ENCODE results near the gene PMIS2.
A peak's percentile ranks its signal among the peaks of the same experiment; 100 is the strongest.

The PMIS2 gene

DNA sequence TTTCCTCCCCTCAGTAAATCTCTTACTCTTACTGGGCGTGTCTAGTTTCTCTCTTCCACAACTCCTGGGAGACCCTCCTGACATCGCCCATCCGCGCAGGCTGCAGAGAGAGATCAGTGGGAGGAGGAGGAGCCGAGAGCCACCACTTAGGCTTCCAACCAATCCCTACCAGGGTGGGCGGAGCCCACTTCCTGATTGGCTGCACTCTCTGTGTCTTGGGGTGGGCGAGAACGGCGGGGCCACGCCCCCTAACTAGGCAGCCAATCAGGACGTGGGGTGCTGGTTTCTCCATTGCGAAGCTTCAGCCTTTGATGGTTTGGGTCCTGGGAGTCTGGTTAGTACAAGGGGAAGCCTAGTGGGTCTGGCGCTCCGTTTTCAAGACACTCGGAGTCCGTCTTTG lies at the start of gene PMIS2:
Gene PMIS2, plus strand, starts transcription at position 326 of the 400 bp plus-strand sequence. CDS start 87 bp downstream, outside the sequence.
- no peak for DNase-seq

GRCh38 chr19:35539314-35539713 lies 46.7 kb upstream of the PMIS2 start:
- no peak for DNase-seq

- no peak for DNase-seq
Measured at GRCh38 chr19:35539850-35540249, 46.1 kb upstream of the PMIS2 start.

GRCh38 chr19:35540356-35540927 lies 45.5 kb upstream of the PMIS2 start:
- DNase-seq: no peak

GRCh38 chr19:35542209-35542608 lies 43.8 kb upstream of the PMIS2 start:
- no peak for DNase-seq

GRCh38 chr19:35543280-35544109 lies 42.5 kb upstream of the PMIS2 start:
- no peak for DNase-seq

GRCh38 chr19:35544110-35544802 lies 41.7 kb upstream of the PMIS2 start:
- DNase-seq: no peak

- peak; percentile 76 to 80 for DNase-seq
Measured at GRCh38 chr19:35545001-35545854, 40.7 kb upstream of the PMIS2 start, which contains the start of gene TMEM147. Gene TMEM147 (plus strand): TSS chr19:35545626. CDS start chr19:35545740, 114 bp downstream.

DNA sequence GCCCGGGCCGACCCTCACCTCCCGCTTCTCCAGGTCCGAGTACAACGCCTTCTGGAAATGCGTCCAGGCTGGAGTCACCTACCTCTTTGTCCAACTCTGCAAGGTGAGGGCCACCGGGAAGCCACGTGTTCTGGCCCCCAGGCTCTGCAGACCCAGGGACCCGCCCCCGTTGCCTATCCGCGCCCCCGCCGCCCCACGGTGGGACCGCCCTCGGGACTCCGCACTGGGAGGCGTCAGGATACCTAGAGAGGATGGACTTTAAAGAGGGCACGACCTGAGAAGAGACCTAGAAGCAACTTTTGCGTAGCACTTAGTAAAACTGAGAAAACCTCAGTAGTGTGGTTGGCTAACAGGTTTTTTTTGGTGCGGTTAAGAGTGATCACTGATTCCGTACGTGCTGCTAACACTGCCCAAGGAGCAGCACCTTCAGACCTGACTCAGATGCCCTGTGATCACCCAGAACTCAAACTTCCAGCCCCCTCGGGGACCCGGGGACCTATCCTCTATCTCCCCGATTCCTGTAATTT lies 40.1 kb upstream of the PMIS2 start:
- DNase-seq: peak; percentile 56 to 67

GRCh38 chr19:35546532-35546931 lies 39.4 kb upstream of the PMIS2 start:
- DNase-seq: no peak

DNA sequence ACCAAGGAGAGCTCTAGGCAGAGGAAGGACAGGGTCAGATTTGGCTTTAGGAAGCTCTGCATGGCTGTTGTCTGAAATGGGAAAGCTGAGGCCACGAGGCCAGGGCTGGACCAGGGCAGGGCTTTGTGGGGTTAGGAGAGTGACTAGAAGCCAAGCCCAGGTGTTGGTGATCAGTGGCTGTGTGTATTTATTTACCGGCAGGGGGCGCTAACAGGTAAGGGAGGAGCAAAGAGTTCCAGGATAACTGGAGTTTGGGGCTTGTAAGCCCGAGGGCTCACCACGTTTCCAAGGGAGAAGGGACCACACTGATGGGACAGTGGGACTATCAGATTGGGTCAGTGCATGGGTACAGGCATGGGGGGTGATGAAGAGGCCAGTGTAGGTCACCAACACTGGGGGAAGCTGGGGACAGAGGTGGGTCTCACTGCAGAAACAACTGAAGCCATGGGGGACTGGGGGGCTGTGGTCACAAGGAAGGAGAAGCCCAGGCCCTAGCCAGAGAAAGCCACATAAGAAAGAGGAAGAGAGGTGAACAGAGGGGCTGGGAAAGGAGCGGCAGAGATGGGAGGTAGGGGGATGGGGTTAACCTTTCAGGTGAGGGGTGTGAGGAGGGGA lies 36.7 kb upstream of the PMIS2 start:
- peak; percentile 54 to 62 for DNase-seq

- DNase-seq: no peak
Measured at GRCh38 chr19:35549879-35550523, 36.0 kb upstream of the PMIS2 start.

DNA sequence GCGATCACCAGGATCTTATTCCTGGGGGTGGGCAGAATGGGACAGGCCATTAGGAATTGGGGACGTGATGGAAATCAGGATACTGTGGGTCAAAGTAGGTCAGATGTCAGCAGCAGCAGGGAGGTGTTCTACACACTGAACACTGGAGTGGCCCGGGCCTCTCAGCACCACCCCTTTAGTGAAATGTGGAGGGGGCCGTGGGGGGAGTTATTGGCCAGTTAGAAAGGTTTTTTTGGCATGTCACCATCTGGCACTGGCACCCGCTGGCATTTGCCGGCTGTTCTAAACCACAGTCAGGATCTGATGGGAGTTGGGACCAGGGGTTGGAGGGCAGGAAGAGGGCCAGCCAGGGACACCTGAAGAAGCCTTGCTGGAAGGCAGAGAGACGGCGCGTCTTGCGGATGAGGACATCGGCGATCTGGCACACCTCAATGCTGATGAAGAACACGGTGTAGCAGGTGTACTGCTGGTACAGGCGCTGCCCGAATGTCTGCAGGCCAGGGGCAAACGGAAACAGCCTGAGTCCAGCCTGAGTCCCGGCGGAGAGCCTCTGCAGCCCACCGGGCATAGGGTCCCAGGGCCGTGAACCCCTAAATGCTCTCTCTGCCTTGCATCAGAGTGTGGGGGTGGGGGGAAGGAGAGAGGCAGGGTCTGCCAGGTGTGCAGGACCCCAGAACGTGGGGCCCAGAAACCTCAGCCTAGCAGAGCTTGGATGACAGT lies 34.7 kb upstream of the PMIS2 start:
- DNase-seq: no peak

DNA sequence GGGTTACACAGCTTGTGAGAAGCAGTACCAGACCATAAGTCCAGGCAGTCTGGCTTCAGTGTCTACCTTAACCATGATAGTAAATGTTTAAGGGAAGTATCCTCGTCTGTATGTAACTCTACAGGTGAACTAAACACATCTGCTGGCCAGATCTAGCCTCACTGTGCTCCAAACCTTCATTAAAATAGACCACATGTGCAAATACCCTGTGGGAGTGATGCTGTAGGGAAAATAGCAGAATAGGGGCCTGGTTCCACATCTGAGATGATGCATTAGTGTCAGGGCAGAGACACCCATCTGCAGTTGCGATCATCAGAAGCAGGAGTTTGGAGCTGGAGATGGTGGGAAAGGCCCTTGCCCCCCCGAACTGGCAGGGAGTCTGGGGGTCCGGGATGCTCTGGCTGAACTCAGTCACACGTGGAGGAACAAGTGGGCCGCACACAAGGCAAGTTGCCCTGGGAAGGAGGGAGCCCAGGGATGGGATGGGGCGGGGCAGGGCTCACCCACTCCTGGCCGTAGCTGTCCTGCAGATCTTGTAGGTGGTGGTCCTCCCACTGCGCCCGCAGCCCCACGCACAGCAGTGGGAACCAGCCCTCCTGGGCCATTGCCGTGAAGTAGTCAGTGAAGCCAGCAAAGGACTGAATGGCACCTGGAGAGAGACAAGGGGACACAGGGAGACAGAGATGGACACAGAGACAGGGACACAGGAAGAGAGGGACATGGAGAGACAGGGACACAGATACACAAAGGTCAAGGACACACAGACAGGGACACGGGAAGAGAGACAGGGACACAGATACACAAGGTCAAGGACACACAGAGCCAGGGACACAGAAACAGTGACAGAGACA lies 33.2 kb upstream of the PMIS2 start:
- no peak for DNase-seq

DNA sequence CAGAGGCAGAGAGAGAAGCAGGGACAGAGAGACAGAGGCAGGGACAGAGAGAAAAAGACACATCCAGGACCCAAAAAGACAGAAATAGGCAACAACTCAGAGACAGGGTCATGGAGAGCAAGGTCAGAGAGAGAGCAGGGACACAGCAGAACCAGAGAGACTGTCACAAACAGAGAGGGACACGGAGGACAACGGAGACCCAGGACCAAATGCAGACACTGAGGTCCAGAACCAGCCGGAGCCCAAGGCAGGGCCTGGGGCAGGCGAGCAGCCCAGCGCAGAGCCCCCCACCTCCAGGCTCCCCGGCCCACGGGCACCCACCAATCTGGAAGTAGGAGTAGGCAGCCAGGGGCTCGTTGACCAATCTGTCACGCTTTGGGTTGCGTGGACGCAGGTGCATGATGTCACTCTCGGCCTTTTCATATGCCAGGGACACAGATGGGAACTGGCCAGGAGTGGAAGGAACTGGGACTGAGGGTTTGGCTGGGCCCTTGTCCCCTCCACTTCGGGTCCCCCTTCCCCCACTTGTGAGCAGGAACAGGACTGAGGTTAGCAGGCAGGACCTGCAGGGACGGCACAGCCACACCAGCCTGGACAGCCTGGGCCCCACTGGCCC lies 32.5 kb upstream of the PMIS2 start:
- DNase-seq: no peak

DNA sequence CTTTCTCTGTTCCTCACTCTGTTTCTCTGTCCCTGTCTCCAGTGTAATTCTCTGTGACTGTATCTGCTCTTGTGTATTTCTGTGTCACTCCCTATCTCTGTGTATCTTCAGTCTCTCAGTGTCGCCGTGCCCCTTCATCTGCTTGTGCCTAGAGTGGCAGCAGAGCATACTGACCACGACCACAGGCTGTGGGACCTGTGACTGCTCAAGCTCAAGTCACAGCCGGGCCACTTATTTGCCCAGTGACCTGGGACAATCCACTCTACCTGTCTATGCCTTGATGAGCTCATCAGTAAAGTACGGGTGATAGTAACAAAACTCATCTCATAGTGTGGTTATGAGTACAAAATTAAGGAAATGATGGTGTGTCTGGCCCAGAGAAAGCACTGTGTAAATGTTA lies 31.9 kb upstream of the PMIS2 start:
- no peak for DNase-seq

GRCh38 chr19:35555301-35556005 lies 30.5 kb upstream of the PMIS2 start:
- no peak for DNase-seq

DNA sequence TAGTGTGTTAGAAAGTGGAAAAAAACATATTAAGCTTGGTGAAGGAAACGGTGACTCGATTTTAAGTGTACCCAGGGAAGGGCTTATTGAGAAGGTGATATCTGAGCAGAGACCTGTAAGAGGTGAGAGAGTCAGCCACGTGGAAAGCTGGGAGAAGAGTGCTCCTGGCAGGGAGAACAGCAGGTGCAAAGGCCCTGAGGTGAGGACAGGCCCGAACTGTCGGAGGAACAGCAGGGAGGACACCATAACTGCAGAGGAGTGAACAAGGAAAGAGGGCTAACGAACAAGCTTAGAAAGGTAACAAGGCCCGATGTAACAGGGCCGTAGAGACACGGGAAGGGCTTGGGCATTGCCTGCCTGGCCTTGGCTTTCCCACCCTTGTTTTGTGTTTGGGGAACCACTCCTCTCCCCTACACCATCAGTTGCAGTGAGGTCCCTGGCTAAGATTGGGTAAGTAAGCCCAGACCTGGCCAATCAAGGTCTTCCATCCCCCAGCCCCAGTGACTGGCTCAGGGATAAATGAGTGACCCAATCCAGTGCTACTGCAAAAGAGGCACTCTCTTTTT lies 29.9 kb upstream of the PMIS2 start:
- DNase-seq: no peak

Data from activated CD4-positive, alpha-beta T cell treated with anti-CD3 and anti-CD28 coated beads for 4 hours (primary cell).